ENCODE measurements around the gene RILPL1. TPM values are rescaled to one million over a fixed set of nuclear protein-coding genes. Genes with fewer than 3 reads are reported as not detected.

The RILPL1 gene
- polyA plus RNA-seq, 1 donor (not counting 4 experiments of a cell fraction or from before 2014, with no cell fraction given), result 17.0 TPM

GRCh38 chr12:123490089-123490488 is 43.4 kb downstream of the RILPL1 start:
- TF ChIP-seq EZH2 (IDR thresholded peaks at IDR 0.05; ENCODE audit: low read length) (no peak), CTCF (optimal IDR thresholded peaks at IDR 0.05 in 1 of 3, IDR thresholded peaks at IDR 0.05 in 1 of 3, conservative IDR thresholded peaks at IDR 0.05 in 1 of 3; ENCODE audit: extremely low read depth in 1 of 3, insufficient read depth in 2 of 3, low read length in 3 of 3) (no peak)
- Histone ChIP-seq H3K27ac (ENCODE audit: control insufficient read depth, insufficient read depth, low read length) (no peak overlapping the region), H3K9me1 (ENCODE audit: control insufficient read depth, extremely low read depth, insufficient read depth, low read length) (no peaks in the 10 kb centered on the region), H3K4me3 (ENCODE audit: control insufficient read depth in 2 of 3, extremely low read depth in 1 of 3, insufficient read depth in 2 of 3, low read depth in 1 of 3, low read length in 3 of 3) (no peak overlapping the region), H3K4me1 (ENCODE audit: control insufficient read depth, extremely low read depth, insufficient read depth, low read length) (no peaks in the 10 kb centered on the region), H3K9ac (ENCODE audit: control insufficient read depth, extremely low read depth, insufficient read depth, low read length) (no peak overlapping the region), H3K36me3 (ENCODE audit: control insufficient read depth in 2 of 2, extremely low read depth in 1 of 2, insufficient read depth in 2 of 2, low read length in 2 of 2) (peaks cover 3 to 4% of the 10 kb centered on the region in 2 experiments), H2AFZ (ENCODE audit: control insufficient read depth, low read length) (no peak overlapping the region), H4K20me1 (ENCODE audit: control insufficient read depth, extremely low read depth, insufficient read depth, low read length) (no peaks in the 10 kb centered on the region), H3K9me3 (ENCODE audit: control insufficient read depth, low read depth, low read length) (no peaks in the 10 kb centered on the region), H3K4me2 (ENCODE audit: control insufficient read depth, extremely low read depth, insufficient read depth, low read depth, low read length) (no peak overlapping the region), H3K27me3 (ENCODE audit: control insufficient read depth, extremely low read depth, insufficient read depth, low read length) (no peaks in the 10 kb centered on the region), H3K79me2 (ENCODE audit: control insufficient read depth, insufficient read depth, low read length) (no peaks in the 10 kb centered on the region)
- DNase-seq (ENCODE audit: low read depth, low spot score) (no peak), FAIRE-seq (no peak)
- dilution Hi-C loops (cut with MboI; ENCODE audit: extremely low pct_ligation_motif_present, low sequenced_read_pairs), result no loop called here

GRCh38 chr12:123489580-123489979 is 43.9 kb downstream of the RILPL1 start:
- no peak overlapping the region for H2AFZ ChIP-seq (ENCODE audit: control insufficient read depth, low read length)
- no peak overlapping the region for H3K27ac ChIP-seq (ENCODE audit: control insufficient read depth, insufficient read depth, low read length)
- dilution Hi-C loops (cut with MboI; ENCODE audit: extremely low pct_ligation_motif_present, low sequenced_read_pairs), result no loop called here
- DNase-seq (ENCODE audit: low read depth, low spot score) (no peak), FAIRE-seq (no peak)
- H3K36me3 ChIP-seq (ENCODE audit: control insufficient read depth in 2 of 2, extremely low read depth in 1 of 2, insufficient read depth in 2 of 2, low read length in 2 of 2), result peaks cover 3 to 4% of the 10 kb centered on the region in 2 experiments
- no peaks in the 10 kb centered on the region for H3K79me2 ChIP-seq (ENCODE audit: control insufficient read depth, insufficient read depth, low read length)
- H4K20me1 ChIP-seq (ENCODE audit: control insufficient read depth, extremely low read depth, insufficient read depth, low read length), result no peaks in the 10 kb centered on the region
- no peaks in the 10 kb centered on the region for H3K27me3 ChIP-seq (ENCODE audit: control insufficient read depth, extremely low read depth, insufficient read depth, low read length)
- no peak overlapping the region for H3K4me3 ChIP-seq (ENCODE audit: control insufficient read depth in 2 of 3, extremely low read depth in 1 of 3, insufficient read depth in 2 of 3, low read depth in 1 of 3, low read length in 3 of 3)
- H3K4me1 ChIP-seq (ENCODE audit: control insufficient read depth, extremely low read depth, insufficient read depth, low read length), result no peaks in the 10 kb centered on the region
- H3K9me3 ChIP-seq (ENCODE audit: control insufficient read depth, low read depth, low read length), result no peaks in the 10 kb centered on the region
- H3K9me1 ChIP-seq (ENCODE audit: control insufficient read depth, extremely low read depth, insufficient read depth, low read length), result no peaks in the 10 kb centered on the region
- no peak overlapping the region for H3K9ac ChIP-seq (ENCODE audit: control insufficient read depth, extremely low read depth, insufficient read depth, low read length)
- no peak overlapping the region for H3K4me2 ChIP-seq (ENCODE audit: control insufficient read depth, extremely low read depth, insufficient read depth, low read depth, low read length)
- no peak for TF ChIP-seq EZH2 (IDR thresholded peaks at IDR 0.05; ENCODE audit: low read length)
- TF ChIP-seq CTCF (optimal IDR thresholded peaks at IDR 0.05 in 1 of 3, IDR thresholded peaks at IDR 0.05 in 1 of 3, conservative IDR thresholded peaks at IDR 0.05 in 1 of 3; ENCODE audit: extremely low read depth in 1 of 3, insufficient read depth in 2 of 3, low read length in 3 of 3), result no peak
